ACHN (cell line): ENCODE data around the gene PPP4C.

ENCODE experiments used
- DNase-seq: peaks from one replicate; pipeline ENCODE4 v3.0.0-alpha.2; 2015
- in situ Hi-C: cut with HindIII; loops from 2 replicates; pipeline ENCODE4 v1.10.0; 2017; ENCODE audit warnings: low sequenced_read_pairs, low pct_ligation_motif_present, low pct_unique_long_range_greater_than_20kb

Gene PPP4C

DNA sequence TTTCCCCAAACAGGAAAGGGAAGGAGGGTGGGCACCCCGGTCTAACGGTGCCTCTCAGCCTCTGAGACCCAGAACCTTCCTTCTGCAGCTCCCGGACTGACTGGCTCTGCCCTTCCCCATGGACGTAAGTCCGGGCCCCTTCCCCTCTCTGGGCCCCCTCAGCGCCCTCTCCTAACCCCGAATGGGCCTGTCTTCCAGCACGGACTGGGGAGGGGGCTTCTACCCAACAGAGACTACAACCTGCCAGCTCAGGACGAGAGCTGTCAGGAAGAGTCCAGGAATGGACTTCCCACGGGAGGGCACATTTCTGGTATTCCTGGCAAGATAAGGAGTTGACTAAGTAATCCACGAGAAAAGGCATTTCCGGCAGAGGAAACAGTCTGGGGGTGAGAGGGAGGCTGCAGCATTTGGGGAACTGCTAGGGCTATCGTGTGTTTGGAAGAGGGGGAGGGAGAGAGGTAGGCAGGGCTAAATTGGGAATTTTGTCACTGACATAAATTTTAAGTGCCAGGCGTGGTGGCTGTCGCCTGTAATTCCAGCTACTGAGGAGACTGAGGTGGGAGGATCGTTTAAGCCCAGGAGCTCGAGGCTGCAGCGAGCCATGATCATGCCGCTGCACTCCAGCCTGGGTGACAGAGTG lies 22.3 kb upstream of the PPP4C start:
- DNase-seq, result peak; percentile 59
- in situ Hi-C loops, result no loop called here

DNA sequence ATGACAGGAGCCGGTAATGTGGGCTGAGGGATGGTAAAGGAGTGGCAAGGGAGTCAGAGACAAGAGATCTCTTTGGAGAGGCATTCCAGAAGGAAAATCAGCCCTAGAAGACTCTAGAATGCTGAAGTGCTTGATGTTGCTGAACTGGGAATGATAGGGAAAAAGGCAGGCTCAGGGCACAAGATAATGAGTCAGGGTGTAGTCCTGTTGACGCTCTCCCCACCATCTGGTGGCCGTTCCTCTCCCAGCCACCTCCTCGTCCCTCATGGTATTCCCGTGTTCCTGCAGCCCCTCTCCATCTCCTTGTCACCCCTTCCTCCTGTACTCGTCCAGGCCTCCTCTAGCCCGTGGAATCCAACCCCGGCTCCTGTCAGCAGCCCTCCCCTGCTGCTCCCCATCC lies 21.3 kb upstream of the PPP4C start:
- in situ Hi-C loops, result no loop called here
- DNase-seq, result no peak

DNA sequence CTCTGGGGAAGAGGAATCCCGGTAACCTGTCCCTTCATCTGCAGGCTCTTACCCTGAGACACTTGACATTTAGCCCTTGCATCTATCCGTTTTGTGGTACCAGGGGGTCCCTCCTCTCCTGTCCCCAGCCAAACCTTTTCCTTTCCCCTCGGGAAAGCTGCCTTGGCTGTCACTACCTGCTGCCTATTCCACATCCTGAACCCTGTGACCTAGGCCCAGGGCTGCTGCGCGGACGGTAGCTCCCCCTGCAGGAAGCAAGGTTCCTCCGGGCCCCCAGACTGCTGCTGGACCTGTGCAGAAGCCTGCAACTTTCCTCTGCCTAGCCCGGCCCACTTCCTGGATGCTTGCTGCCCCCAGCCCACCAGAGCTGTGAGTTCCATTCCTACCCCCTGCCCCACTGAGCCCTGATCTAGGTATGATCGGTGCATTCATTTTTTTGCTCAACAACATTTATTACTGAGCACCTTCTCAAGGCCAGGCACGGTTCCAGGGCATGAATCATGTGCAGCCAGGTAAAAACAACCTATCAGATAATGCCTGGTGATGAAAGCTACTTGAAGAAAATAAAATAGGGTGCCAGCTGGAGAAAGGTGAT lies 20.7 kb upstream of the PPP4C start:
- in situ Hi-C loops, result no loop called here
- DNase-seq, result peak; percentile 33

DNA sequence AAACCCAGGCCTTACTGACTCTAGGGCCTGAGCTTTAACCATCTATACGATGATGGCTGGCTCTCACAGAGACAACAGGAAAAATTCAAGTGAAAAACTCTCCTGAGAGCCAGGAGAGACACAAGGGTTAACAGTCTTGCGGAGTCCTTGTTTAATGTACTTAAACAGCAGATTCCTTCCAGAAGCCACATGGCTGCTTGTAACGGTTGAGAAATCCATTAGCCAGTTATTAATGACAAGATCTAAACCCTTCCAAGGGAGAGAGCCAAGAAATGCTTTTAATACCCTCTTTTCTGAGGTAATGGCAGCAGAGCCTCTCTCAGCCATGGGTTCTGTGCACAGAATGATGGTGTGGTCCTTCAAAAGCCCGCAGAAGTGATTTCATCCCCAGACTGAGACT lies 15.4 kb upstream of the PPP4C start:
- in situ Hi-C loops, result no loop called here
- no peak for DNase-seq

DNA sequence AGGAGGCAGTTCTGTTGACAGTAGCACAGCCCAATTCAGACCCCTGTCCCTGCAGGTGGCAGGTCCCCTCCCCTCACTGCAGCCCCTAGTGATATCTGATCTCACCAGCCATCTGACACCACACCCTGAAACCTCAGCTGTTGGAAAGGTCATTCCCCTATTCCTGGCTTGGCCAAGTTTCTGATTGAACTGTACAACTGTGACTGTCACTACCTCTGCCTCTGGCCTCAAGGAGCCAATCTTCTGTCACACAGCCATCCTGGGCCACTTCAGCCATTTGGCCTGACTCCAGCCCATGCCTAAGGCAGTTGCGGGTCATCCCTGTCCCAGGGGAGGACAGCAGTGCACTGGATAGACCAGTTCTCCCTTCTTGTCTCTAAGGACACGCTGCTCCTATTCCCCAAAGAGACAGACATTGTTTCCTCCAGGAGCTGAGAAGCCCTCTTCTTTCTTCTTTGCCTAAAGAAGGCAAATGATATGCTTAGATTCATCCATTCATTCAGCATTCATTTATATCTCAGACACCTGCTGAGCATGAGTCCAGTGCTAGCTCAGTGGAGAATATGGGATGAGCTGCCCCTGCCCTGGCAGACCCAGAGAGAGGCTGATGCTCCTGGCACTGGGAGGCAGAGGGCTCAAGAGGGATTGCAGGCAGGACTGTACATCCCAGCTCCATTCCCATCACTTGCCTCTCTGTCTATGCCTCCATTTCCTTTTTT lies 14.8 kb upstream of the PPP4C start:
- no peak for DNase-seq
- in situ Hi-C loops, result no loop called here

DNA sequence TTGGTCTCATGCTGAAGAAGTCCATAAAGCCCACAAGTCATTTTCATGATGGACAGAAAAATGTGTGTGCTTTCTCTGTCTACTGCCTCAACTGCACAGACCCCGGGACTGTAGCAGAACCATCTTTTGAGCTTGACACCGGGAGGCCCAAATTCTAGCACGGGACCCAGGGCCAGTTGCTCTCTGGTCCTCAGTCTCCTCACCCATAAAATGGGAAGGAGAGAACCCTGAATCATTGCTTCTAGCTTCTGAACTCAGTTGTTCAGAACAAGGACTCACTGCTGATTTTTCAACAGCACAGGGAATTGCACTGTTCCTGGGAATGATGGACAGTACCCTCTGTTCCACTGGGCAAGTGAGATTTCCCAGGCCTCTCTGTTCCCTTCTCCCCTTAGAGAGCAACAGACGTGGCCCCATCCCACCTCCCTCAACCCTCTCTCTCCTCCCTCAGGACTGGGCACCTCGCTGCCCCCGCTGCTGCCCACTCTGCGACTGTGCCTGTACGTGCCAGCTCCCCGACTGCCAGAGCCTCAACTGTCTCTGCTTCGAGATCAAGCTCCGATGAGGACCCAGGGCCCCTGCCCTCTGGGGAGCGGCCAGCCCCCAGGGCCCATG lies 12.4 kb upstream of the PPP4C start:
- no peak for DNase-seq
- in situ Hi-C loops, result no loop called here

DNA sequence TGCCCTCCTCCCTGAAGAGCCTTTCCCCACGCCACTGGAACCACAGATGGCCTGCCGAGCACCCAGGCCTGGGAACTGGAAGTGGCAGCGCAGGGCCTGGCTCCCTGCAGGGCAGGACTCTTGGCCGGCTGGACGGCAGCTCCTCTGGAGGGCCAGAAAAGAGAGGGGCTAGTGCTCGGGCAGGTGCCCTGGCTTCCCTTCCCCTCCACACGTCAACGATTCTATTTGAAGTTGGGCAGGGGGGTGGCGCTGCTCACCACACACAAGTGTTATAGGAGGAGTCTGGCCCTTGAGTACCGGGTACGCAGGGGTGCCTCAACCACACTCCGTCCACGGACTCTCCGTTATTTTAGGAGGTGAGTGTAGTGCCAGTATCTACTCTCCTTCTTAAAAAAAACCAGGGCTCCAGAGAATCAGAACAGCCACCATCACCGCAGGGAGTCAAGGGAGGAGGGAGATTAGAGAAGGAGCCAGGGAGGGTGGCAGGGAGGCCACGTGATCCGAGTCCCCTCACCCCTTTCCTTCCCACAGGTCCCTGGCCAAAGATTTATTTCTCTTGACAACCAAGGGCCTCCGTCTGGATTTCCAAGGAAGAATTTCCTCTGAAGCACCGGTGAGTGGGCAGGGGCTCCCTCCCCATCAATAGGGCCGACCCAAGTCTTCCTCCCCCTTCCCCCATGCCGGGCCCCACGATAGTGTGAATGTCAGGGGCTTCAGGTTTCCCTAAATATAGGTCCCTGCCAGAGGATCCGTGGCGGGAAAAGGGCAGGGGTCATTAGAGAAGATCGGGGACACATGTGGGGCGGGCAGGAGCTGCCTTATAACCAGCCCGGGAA lies 11.7 kb upstream of the PPP4C start:
- in situ Hi-C loops, result no loop called here
- peak; percentile 80 for DNase-seq

DNA sequence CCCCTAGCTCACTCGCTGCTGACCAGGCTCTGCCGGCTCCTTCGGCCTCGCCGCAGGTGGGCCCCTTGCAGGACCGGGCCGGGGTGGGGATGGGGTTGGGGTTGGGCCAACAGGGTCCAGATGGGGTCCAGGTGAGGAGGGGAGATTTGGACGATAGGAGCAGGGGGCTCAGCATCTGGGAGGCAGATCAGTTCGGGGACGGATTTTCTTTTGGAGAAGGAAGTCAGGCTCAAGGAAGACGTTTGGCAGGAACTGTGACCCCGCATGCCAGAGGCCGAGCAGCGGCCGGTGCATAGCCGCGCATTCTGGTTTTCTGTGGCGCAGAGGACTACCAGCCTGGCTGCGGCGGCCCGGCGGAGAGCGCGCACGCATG lies 11.1 kb upstream of the PPP4C start:
- DNase-seq, result no peak
- in situ Hi-C loops, result no loop called here

DNA sequence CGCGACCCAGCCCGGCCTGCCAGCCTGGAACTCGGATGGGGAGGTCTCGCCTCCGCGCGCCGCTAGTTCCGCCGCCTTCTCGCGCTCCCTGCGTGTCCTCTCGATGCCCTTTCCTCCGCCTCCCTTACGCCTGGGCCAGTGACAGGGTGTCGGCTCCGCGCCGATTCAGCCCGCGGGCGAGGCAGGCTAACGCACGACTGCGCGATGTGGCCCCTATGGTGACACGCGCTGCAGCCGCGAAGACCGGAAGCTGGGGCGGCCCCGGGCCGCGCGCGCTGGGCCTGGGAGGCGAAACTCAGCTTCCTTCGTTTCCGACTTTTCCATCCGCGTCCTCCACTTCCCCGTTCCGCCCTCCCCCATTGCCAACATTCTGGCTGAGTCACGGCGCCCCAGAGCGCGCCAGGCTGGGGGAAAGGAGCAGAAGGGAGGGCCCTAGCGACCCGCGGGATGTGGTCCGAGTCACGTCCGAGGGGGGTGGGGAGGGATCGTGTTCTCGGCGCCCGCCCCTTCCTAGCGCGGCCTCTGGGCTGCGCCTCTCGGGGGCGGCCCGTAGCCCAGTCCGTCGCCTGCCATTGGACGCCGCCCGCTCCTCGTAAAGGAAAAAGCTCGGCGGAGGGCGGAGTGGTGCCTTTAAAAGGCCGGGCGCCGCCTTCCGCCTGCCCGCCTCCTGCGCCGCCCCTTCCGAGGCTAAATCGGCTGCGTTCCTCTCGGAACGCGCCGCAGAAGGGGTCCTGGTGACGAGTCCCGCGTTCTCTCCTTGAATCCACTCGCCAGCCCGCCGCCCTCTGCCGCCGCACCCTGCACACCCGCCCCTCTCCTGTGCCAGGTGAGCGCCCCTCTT lies 10.5 kb upstream of the PPP4C start, which contains the start of gene ALDOA:
Gene ALDOA (plus strand): TSS at position 659 of the 841 bp plus-strand sequence. CDS start 1,138 bp downstream, outside the sequence.
- peak; percentile 99 for DNase-seq
- in situ Hi-C loops, result no loop called here

DNA sequence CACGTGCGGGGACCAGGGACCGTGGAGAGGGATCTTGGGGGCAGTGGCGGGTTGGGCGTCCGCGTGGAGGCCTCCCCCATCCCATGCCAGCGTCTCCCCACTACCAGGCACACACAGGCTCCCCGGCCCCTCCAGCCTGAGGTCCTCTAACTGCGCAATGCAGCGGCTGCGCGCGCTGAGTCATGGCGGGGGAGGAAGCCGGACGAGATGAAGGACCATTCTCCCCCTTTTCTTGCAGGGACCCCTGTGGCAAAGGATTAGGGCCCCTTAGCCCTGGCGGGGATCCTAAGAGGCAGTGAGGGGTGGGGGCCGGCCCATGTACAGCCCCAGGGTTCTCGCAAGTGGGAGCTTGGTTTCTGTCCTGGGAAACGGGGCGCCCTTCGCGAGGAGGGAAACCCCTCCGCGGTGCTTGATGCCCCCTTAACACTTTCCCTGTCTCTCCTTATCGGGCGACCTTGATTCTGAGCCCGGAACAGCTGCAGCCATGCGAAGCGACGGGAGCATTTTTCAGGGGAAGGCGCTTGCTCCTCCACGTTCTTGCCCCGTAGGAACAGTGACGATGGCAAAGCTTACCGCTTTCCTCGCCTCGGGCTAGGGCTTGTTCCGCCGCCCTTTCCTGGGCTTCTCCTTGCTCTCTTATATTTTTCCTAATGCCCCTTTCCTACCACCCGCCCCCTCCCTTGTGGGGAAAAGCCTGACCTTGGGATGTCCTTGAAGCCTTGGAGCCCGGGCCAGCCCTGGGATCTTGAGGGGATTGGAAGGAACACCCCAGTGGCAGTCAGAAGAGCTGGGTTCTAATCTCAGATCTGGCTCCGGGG lies 9.6 kb upstream of the PPP4C start:
- peak; percentile 65 for DNase-seq
- in situ Hi-C loops, result no loop called here

DNA sequence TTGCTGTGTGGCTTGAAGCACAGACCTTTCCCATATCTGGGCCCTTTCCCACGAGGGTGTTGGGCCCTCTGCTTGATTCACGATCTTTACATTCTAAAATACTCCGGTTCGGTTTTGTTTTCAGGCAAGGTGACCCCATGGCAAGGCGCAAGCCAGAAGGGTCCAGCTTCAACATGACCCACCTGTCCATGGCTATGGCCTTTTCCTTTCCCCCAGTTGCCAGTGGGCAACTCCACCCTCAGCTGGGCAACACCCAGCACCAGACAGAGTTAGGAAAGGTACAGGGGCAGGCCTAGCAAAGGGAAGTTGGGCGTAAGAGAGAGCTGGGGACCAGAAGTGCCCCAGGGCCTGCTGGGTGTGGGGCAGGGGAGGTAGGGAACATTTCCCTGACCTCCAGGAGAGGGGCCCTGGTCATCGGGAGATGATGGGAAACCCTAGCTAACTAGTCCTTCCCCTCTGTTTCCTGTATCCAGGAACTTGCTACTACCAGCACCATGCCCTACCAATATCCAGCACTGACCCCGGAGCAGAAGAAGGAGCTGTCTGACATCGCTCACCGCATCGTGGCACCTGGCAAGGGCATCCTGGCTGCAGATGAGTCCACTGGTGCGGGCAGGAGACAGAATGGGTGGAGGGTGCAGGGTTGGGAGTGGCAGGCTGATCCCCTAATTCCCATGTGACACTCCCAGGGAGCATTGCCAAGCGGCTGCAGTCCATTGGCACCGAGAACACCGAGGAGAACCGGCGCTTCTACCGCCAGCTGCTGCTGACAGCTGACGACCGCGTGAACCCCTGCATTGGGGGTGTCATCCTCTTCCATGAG lies 8.8 kb upstream of the PPP4C start:
- DNase-seq, result no peak
- in situ Hi-C loops, result no loop called here

DNA sequence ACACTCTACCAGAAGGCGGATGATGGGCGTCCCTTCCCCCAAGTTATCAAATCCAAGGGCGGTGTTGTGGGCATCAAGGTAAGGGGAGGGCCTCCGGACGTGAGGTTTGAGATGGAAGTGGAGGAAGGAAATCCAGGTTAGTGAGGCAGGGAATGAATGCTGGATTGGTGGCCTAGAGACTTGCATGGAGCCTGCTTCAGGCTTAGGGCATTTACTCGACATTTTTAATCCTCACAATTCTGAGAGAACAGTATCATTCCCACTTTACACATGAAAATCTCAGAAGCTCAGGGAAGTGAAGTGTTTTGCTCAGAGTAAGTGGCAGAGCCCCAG lies 8.2 kb upstream of the PPP4C start:
- no peak for DNase-seq

DNA sequence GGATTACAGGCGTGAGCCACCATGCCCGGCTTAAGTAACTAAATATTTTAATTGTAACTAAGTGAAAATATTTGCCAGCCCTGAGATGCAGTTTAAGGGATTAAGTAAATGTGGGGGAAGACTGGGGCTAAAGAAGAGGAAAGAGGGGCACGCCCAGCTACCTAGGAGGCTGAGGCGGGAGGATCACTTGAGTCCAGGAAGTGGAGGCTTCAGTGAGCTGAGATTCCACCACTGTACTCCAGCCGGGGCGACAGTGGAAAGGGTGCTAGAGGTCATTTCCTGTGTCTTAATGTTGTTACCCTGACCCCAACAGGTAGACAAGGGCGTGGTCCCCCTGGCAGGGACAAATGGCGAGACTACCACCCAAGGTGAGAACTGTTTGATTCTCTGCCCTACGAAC lies 7.5 kb upstream of the PPP4C start:
- in situ Hi-C loops, result no loop called here
- DNase-seq, result no peak

More for the DNA sequence above, 8.2 kb upstream of the PPP4C start:
- in situ Hi-C loops, result no loop called here

DNA sequence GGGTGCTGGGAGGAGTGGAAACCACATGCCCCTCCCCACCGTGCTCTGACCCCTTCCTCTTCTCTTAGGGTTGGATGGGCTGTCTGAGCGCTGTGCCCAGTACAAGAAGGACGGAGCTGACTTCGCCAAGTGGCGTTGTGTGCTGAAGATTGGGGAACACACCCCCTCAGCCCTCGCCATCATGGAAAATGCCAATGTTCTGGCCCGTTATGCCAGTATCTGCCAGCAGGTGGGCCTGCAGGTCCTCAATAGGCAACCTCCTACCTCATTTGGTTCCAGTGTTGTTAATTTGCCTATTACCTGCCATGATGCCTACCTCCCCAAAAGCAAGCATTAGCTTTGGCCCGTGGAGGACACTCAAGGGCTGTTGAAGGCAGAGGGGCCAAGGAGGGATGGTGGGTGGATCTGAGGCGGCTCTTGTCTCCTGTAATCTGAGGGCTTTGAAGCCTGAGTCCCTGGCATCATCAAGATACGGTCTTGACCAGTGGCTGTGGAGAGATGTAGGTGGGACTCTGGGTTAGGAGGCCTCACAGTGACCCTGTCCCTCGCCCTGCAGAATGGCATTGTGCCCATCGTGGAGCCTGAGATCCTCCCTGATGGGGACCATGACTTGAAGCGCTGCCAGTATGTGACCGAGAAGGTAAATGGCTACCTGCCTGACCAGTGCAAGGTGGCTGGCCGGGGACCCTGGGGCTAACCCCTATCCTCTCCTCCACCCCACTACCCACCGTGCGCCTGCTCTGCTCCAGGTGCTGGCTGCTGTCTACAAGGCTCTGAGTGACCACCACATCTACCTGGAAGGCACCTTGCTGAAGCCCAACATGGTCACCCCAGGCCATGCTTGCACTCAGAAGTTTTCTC lies 6.8 kb upstream of the PPP4C start:
- in situ Hi-C loops, result no loop called here
- DNase-seq, result peak; percentile 64

DNA sequence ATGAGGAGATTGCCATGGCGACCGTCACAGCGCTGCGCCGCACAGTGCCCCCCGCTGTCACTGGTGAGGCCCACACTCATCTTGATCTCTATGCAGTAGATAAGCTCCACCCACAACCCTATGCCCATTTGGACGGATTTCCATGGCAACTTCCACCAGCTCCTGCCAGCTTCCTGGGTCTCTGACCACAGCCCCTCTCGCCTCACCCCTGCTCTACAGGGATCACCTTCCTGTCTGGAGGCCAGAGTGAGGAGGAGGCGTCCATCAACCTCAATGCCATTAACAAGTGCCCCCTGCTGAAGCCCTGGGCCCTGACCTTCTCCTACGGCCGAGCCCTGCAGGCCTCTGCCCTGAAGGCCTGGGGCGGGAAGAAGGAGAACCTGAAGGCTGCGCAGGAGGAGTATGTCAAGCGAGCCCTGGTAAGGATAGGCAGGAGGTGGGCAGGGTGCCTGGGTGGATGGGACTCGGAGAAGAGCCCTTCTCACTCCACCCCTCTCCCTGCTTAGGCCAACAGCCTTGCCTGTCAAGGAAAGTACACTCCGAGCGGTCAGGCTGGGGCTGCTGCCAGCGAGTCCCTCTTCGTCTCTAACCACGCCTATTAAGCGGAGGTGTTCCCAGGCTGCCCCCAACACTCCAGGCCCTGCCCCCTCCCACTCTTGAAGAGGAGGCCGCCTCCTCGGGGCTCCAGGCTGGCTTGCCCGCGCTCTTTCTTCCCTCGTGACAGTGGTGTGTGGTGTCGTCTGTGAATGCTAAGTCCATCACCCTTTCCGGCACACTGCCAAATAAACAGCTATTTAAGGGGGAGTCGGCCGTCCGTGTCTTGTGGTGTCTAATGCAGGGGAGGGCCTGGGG lies 6.0 kb upstream of the PPP4C start:
- in situ Hi-C loops, result no loop called here
- no peak for DNase-seq
